Central memory CD8-positive, alpha-beta T cell (primary cell): Measurements from ENCODE around the gene ZNF286A.
"Not testable (repeated sequence)": the region's sequence is repeated elsewhere in the genome, so short reads cannot be mapped to it uniquely, and the experiment has no call there.

ENCODE experiments used
- ATAC-seq: fragments of 150-1000 bp; cut with Tn5 transposase; replicated peaks from 2 replicates; pipeline ENCODE4 v1.10.0; 2022; ENCODE audit warnings: mild to moderate bottlenecking, moderate FRiP score, moderate number of reproducible peaks; ENCODE audit not compliant: poor library complexity, severe bottlenecking; ENCODE audit errors: extremely low read depth
- DNase-seq, 2 donors: peaks; one replicate each; pipeline ENCODE4 v3.0.0; 2021; ENCODE audit warnings: low spot score in 2 of 2
- H3K27ac Mint-ChIP-seq: one replicate; pipeline ENCODE4 v1.8.0; 2022; ENCODE audit warnings: low read depth, mild to moderate bottlenecking, moderate library complexity, mixed read lengths
- H3K27me3 Mint-ChIP-seq: one replicate; pipeline ENCODE4 v1.8.0; 2022; ENCODE audit warnings: mixed read lengths
- H3K36me3 Mint-ChIP-seq: one replicate; pipeline ENCODE4 v1.8.0; 2022; ENCODE audit warnings: mild to moderate bottlenecking, moderate library complexity, mixed read lengths; ENCODE audit not compliant: insufficient read depth
- H3K4me1 Mint-ChIP-seq: one replicate; pipeline ENCODE4 v1.8.0; 2022; ENCODE audit warnings: mixed read lengths
- H3K4me3 Mint-ChIP-seq: one replicate; pipeline ENCODE4 v1.8.0; 2022; ENCODE audit warnings: mild to moderate bottlenecking, moderate library complexity, mixed read lengths
- H3K9me3 Mint-ChIP-seq: one replicate; pipeline ENCODE4 v1.8.0; 2022; ENCODE audit warnings: mixed read lengths

The ZNF286A gene

DNA sequence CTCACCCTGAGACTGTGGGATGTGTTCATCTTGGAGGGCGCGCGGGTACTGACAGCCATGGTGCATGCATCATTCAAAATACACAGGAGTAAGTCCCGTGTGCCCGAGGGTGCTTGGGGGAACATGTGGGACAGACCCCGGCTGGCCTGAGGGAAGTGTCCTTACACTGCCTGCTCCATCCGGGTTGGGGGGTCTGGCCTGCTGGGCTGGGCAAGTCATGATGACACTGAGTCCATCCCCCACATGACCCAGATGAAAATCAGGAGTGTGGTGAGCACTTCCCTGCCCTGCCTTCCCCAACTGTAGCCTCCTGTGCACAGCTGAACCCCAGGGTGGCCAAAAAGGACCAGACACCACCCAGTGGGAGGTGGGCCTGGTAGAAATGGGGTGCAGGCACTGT, 43.4 kb downstream of the ZNF286A start:
- no peak for DNase-seq
- ATAC-seq, result no peak
- H3K27ac Mint-ChIP-seq, result no peak overlapping the region
- no peak overlapping the region for H3K4me3 Mint-ChIP-seq
- H3K4me1 Mint-ChIP-seq, result no peaks in the 10 kb centered on the region
- no peaks in the 10 kb centered on the region for H3K9me3 Mint-ChIP-seq
- H3K36me3 Mint-ChIP-seq, result peaks cover 1% of the 10 kb centered on the region
- H3K27me3 Mint-ChIP-seq, result peaks cover 10% of the 10 kb centered on the region

DNA sequence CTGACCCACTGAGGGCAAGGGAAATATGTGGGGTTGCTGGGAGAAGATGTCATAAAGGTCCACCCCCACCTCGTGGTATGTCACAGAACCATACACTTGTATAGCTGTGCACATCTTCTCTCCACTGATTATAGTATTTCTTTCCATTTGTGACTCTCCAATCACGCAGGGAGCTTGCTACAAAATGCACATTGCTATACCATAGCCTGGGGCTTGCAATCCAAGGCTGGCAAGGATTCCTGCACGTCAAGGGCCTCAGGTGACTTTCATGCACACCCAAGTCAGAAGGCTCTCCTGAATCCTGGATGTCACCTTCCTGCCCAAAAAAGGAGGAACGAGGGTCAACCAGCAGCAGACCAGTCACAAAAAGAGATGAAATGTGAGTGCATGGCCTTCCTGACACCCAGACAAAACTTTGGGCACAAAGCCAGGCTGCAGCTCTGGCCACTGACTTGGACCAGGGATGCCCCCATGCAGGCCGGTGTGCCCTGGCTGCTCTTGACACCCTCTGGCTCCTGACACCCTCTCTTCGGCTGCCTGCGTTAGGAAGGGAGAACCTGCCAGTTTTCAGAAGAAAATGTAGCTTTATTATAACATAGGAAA, 44.6 kb downstream of the ZNF286A start:
- no peak overlapping the region for H3K27ac Mint-ChIP-seq
- no peaks in the 10 kb centered on the region for H3K4me1 Mint-ChIP-seq
- ATAC-seq (no peak), DNase-seq (no peak)
- H3K27me3 Mint-ChIP-seq, result peaks cover 8% of the 10 kb centered on the region
- H3K4me3 Mint-ChIP-seq, result no peak overlapping the region
- peaks cover 1% of the 10 kb centered on the region for H3K36me3 Mint-ChIP-seq
- H3K9me3 Mint-ChIP-seq, result no peaks in the 10 kb centered on the region

DNA sequence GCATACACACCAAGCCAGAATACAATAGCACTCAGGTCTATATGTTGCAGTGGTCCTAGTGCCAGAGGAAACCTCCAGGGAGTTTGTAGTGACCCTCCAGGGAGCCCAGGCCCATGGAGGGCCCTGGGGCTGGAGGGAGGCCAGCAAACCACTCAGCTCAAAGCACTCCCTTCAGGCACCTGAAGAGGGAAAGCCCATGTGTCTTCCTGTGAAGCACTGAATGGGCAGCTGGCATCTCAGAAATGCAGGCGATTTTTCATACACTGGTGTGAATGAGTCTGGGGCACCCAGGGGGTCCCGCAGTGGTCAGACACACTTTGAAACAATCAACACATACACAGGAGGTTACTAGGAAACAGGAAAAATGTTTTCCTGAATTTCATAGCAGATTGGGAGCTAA, 45.3 kb downstream of the ZNF286A start:
- H3K4me3 Mint-ChIP-seq, result no peak overlapping the region
- no peak overlapping the region for H3K27ac Mint-ChIP-seq
- no peaks in the 10 kb centered on the region for H3K4me1 Mint-ChIP-seq
- DNase-seq (no peak), ATAC-seq (no peak)
- no peaks in the 10 kb centered on the region for H3K9me3 Mint-ChIP-seq
- H3K27me3 Mint-ChIP-seq, result peaks cover under 1% of the 10 kb centered on the region
- peaks cover under 1% of the 10 kb centered on the region for H3K36me3 Mint-ChIP-seq

DNA sequence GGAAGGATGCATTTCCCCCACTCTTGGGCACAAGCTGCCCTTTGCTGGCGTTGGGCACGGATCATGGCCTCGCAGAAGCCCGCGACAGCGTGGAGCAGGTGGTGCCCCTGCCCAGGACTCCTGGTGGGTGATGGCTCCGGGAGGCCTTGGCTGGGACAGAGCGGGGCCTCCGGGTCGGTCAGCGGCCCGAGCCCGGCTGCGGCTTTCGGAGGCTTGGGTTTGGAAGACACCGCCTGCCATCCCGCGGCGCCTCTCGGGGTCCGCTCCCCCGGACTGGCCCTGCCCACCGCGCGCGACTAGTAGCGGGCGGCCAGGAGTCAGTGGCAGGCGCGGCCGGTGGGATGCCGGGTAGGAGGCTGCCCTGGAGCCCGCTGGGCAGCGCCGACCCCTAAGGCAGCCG, 49.9 kb downstream of the ZNF286A start:
- not testable (repeated sequence) for H3K27ac Mint-ChIP-seq, DNase-seq, H3K36me3 Mint-ChIP-seq, H3K4me1 Mint-ChIP-seq, H3K9me3 Mint-ChIP-seq, H3K4me3 Mint-ChIP-seq, ATAC-seq, H3K27me3 Mint-ChIP-seq

DNA sequence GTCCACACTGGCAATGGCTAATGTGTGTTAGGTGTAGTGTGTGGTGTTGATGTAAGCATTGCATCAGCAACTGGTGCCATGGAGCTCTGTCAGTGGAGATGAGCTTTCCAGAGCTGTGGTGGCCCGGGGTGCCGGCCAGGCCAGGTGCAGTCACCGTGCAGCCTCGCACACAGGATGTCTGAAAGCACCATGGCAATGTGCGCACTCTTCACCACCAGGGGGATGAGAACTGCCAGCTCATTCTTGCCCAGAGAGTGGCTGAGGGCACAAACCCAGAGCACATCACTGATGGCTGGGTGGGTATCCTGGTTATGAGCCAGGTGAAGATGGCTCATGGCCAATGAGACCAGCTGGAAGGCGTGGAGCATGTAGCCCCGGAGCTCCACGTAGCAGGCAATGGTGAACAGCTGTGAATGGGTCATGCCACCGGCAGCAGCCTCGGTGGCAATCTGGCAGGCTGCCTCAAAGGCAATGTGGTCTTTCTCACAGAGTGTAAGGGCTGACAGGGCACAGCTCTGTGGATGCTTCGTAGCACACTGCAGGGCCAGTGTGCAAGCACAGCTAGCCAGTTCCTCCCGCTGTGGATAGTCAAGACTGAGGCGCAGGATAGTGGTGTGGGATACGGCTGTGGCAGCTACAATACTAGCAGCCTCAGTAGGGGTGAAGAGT, 69.4 kb downstream of the ZNF286A start:
- H3K36me3 Mint-ChIP-seq, ATAC-seq, H3K4me3 Mint-ChIP-seq, H3K27me3 Mint-ChIP-seq, DNase-seq, H3K4me1 Mint-ChIP-seq, H3K9me3 Mint-ChIP-seq, H3K27ac Mint-ChIP-seq: not testable (repeated sequence)
